ENCODE data around the gene MYO1F.
"Not testable (repeated sequence)": the region's sequence is repeated elsewhere in the genome, so short reads cannot be mapped to it uniquely, and the experiment has no call there.

The MYO1F gene

DNA sequence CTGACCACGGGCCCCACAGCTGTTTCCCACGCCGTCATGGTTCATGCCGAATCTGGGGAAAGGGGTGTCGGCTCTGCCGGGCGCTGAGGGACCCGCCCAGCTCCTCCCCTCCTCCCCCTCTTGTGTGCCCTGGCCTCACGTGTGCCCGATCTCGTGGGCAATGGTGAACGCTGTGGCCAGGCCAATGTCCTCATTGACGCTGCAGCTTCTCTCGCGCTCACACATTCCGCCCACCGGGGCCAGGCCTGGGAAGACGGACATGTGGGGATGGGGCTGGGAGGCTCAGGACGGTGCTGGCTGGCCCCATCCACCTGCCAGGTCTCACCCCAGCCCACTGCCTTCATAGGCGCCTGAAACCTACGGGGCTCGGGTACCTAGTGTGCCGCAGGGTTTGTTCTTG lies 18.9 kb upstream of the MYO1F start:
- no peak for DNase-seq

DNA sequence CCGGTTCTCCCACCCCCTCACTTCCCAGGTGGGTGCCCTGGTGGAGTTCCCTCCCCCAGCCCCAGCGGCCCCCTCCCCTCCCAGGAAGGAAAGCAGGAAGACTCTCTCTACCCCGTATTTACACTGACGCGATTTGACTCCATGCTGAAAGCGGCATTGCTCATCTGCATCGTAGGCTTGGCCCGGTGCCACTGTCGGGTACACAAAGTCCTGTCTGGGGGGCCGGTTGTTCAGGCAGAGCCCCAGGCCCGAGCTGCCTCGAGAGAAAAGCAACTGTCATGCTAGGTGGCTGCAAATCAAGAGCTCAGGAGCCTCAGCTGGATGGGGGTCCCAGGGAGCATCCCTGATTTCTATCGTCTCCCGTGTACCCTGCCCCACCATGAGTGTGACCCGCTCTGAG lies 18.4 kb upstream of the MYO1F start:
- no peak for DNase-seq

DNA sequence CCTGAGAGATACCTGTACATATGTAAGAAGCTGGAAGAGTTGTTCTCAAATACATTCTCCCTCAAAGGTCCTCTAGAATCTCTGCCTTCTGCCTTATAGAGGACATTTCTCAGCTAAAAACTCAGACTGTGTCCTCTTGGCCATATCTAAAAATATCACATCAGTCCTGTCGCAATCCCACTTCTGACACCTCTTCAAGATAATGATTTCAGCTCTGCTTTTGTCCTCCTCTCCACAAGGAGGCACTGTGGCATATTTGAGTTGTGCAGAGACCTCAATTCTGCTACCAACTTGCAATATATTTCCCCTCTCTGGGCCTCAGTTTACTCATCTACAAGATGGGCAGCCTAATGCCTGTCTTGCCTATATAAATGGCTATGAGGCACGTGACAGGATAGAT lies 16.7 kb upstream of the MYO1F start:
- no peak for DNase-seq

DNA sequence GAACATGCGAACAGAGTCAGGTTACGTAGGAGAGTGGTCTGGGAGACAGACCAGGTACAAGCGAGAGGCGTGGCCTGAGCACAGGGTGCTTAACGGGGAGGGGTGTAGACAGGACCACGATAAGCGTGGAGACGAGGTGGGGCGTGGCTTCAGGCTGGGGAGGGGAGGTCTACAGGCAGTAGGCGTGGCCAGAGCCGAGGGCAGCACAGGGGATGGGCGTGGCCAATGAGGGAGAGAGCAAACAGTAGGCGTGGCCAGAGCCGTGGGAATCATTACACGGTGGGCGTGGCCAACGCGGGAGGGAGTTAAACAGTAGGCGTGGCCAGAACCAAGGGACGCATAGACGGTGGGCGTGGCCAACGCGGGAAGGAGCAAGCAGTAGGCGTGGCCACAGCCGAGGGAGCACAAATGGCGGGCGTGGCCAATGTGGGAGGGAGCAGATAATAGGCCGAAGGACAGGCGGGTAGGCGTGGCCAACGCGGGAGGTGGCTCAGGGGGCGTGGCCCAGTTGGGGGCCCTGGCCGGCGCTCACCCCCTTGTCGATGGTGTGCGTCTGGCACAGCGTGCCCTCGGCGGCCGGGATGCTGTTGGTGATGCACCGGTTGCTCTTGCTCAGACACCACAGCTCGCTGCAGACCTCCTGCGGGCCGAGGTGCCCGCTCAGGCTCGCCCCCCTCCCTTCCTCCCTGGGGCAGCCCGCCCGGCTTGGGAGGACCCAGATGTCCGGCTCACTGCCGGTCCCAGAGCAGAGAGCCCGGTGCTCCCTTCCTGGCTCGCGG lies 15.2 kb upstream of the MYO1F start:
- no peak for DNase-seq

DNA sequence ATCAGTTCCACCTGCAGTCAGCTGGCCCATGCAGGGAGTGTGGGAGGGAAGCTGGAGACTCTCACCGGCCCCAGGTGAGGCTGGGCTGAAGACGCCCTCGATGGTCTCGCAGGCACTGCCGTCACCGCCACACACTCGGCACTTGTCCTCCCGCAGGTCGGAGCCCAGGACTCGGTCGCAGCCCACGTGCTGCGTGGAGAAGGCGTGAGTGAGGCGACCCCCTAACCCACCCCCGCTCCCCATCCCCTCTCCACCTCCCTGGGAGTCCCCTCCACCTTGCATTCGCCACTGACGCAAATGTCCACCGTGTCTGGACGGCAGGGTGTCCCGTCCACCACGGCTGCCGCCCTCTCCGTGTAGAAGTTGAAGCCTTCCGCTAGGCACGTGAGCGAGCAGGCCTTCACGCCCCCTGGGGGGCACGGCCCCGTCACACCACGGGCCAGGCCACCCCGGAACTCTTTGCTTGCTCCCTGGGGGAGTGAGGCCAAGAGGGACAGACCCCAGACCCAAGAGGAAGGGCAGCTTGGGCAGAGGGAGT lies 12.0 kb upstream of the MYO1F start:
- no peak for DNase-seq

DNA sequence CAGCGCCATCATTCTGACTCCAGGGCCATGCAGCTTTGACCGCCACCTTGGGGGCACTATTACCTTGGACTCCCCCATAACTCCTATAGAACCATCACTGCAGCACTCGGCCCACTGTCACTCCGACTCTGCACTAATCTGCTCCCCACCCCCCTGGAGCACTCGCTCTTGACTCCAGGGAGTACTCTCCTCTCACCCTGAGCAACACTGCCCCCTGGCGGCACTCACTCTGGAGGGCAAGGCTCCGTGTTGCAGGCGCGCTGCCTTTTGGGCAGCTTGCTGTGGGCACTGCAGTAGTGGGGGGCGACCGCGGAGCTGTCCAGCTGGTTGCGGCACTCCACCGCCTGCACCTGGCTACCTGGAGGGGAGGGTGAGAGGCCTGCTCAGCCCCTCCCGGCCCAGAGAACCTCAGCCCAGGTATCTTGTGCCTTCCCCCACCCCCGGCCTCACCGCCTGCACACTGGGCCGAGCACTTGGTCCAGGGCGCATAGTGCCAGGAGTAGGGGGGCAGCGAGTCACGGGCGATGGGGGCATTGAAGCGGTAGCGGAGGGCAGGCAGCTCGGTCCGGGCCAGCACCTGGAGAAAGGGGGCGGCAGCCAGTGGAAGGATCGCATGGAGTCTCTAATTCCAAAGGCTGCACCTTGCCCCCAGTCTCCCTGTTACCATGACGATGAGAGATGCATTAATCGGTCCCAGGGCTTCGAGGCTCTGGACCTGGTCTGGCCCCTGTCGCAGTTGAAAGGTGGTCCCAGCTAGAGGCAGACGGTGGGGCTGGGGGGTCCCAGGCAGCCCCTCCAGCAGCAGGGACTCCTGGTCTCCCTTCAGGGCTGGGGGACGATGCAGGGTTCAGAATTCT lies 8.9 kb upstream of the MYO1F start:
- DNase-seq, result no peak

DNA sequence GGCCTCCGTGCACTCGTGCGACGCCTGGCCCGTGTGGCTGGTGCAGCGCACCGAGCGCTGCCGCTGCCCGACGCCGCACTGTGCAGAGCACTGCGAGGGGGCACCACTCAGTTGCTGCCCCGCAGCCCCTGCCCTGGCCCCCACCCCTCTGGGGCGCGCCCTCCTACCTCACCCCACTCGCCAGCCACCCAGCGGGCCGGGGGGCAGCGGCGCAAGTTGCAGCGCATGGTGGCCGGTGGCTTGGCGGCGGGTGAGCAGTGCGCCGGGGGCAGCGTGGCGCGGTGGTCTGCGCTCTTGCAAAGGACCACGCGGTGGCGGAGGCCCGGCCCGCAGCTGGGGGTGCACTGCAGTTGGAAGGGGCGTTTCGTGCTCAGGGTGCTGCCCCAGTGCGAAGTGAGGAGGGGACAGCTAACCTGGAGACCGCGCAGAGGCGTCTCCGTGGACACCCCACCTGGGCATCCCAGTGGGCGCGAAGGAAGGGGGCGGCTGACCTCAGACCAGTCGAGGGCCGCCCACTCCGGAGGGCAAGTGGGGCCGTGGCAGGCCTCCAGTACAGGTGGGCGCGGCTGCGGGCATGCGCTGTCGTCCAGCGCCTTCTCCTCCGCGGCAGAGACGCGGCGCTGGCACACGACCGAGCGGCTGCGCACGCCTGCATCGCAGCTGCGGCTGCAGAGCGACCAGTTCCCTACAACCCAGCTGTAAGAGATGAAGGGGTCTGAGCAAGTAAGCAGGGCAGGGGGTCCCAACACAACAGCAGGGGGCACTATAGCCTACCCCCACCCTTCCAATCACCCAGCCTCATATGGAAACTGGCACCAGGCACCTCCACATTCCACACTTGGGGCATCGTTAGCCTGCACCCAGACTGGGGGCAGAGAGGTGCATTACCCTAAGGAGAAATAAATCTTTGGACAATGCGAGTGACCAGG lies 8.0 kb upstream of the MYO1F start:
- no peak for DNase-seq

DNA sequence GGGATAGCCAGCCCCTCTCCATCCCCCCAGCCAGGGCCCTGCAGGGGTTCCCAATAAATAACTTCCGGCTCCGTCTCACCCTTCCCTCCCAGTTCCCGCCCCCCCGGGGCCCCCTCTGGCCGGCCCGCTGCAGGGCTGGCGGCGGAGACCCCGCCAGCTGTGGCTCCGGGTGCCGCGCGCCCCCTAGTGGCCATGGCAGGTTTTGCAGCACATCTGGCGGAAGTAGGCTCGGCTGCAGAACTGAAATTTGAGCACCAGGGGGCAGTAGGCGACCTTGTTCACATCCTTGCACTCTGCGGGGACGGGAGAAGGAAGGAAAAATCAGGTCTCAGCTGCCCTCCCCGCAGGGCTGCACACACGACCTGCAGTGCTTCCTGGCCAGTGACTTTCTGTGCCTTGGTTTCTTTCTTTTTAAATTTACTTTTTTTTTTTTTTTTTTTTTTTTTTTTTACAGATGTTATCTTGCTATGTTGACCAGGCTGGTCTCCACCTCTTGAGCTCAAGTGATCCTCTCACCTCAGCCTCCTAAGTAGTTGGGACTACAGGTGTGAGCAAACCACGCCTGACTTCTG lies 3.6 kb upstream of the MYO1F start:
- DNase-seq, result no peak

DNA sequence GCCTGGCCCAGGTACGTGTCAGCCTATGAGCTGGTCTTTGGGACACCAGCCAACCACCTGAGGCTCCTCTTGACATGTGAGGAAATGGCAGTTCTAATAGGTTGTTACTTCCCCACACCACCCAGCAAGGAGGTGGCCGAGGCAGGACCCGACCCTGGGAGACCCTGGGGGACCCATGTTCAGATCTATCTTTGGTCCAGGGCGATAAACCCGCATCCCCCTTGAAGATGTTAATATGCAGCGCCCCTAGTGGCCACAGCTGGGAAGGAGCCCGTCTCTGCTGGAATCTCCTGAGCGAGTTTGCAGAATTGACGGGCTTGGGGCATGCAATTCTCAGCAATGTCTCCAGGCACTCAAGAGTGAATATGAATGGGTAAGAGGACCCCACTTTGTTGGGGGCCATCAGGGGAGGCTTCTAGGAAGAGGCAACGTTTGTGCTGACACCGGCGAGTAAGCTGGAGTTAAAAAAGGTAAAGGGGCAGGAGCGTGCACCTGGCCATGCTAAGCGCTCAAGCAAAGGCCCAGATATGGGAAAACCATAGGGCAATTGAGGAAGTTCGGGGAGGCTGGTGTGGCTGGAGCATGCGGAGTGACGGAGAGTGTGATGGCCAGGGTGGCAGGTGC lies 1.5 kb upstream of the MYO1F start:
- no peak for DNase-seq

DNA sequence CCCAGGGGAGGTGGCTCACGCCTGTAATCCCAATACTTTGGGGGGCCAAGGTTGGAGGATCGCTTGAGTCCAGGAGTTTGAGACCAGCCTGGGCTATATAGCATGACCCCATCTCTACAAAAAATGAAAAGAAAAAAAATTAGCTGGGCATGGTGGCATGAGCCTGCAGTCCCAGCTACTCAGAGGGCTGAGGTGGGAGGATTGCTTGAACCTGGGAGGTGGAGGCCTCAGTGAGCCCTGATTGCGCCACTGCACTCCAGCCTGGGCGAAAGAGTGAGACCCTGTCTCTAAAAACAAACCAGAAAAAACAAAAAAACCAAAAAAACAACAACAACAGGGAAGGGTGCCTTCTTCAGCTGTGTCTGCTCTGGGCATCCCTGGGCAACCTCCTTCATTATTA lies 499 bp upstream of the MYO1F start:
- no peak for DNase-seq

DNA sequence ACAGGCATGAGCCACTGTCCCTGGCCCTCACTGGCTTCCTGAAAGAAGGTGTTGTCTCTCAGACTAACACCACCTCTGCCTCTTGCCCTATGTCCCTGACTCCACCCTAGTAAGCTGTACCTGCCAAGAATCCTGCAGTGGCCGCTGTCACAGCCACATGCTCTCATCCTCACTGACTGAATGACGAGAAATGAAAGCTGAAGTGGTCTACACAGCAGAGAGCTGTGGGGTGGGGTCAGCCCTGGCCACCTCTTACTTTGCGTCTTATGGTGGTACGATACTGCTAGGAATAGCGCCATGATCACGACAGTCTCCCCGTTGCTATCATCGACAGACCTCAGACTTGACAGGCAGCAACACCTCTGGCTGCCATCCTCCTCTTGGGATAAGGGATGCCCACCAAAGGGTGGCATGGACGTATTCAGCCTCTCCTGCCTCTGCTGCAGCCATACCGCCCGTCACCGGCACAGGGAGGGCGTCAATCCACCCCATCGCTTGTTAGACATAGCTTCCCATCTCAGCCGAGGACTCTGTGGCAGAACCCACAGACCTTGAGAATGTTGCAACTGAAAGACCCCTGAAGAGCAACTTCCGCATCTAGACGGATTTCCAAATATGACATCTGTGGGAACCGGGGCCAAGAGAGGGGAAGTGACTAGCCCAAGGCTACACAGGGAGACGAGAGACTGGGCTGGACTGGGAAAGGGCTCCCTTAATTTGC lies 809 bp downstream of the MYO1F start:
- no peak for DNase-seq

DNA sequence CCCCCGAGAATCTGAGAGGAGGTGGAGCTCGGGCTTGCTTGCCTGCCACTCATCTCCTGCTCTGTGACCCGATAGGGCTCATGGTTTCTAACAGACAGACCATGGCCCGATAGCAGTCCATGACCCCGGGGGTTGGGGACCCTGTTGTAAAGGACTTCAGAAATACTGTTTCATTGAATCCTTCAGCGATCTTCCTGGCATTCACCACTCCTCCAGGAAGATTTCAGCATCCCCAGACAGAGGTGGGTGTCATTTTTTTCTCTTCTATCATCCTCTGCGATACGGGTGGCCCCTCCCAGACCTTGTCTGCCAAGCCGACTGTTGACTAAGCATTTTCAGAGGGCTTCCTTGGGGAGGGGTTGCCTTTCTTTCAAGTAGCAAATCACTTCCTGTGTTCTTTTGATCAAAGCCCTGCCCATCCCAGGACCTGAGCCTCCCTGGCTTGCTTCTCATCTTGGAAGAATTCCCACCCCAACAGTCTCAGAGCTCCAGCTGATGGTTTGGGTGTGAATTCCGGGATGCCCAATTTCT lies 1.7 kb downstream of the MYO1F start:
- no peak for DNase-seq

DNA sequence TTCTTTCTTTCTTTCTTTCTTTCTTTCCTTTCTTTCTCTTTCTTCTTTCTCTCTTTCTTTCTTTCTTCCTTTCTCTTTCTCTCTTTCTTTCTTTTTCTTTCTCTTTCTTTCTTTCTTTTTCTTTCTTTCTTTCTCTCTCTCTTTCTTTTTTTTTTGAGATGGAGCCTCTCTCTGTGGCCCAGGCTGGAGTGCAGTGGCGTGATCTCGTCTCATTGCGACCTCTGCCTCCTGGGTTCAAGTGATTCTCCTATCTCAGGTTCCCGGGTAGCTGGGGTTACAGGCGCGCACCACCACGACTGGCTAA lies 2.7 kb downstream of the MYO1F start:
- not testable (repeated sequence) for DNase-seq

DNA sequence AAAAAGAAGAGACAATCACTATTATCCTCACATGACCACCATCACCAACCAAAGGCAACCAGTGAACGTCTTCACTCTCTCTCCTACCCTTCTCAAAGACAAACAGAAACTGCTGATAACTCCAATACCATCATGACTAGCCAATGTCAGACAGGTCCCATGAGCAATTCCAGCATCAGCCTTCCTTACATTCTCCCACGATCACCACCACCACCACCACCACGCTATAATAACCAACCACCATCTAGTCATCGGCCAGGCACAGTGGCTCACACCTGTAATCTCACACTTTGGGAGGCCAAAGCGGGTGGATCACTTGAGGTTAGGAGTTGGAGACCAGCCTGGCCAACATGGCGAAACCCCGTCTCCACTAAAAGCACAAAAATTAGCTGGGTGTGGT lies 3.9 kb downstream of the MYO1F start:
- no peak for DNase-seq

DNA sequence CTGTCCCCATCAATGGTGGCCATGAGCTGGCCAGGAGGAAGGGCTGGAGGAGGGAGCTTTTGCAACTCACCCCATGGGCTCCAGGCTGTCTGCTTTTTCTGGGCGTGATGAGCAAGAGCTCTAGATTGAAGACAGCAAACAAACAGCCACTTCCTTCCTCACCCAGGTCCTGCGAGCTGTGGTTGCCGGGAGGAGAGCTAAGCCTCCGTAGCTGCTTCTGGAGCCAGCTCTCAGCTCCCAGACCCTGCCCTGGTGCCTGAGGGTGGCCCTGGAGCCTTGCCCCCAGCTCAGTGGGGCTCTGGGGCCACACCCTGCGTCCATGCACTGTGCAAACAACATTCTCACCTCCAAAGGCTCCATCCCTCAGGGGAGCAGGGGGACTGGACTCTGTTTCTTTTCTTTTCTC lies 6.2 kb downstream of the MYO1F start:
- DNase-seq, result no peak

DNA sequence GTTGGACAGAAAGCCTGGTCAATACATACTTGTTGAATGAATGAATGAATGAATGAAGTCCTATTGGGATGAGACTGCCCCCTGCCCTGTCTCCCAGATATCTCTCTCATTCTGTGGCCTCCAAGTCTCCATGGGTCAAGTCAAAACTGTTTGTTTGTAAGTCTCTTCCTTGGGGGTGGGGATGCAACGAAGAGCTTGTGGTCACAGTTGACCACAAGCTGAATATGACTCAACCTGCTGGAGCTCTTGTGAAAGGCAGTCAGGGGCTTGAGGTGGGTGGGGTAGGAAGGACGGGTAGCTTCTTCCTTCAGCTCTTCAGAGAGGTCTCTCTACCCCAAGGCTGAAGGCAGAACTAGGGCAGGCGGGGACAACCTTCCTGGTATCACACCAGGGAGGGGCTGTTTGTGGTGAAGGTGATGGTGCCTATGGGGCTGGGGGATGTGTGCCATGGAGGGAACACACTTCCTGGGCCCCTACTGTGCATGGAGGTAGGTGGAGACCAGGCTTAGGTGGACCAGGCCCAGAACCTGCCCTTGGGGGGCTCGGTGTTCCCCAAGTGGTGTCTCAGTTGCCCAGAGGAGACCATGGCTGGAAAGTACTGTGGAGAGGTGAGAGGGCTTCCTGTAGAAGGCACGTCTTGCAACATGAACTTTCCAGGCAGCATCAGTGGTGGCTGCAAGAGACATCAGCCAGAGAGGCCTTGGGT lies 8.0 kb downstream of the MYO1F start:
- DNase-seq, result no peak

DNA sequence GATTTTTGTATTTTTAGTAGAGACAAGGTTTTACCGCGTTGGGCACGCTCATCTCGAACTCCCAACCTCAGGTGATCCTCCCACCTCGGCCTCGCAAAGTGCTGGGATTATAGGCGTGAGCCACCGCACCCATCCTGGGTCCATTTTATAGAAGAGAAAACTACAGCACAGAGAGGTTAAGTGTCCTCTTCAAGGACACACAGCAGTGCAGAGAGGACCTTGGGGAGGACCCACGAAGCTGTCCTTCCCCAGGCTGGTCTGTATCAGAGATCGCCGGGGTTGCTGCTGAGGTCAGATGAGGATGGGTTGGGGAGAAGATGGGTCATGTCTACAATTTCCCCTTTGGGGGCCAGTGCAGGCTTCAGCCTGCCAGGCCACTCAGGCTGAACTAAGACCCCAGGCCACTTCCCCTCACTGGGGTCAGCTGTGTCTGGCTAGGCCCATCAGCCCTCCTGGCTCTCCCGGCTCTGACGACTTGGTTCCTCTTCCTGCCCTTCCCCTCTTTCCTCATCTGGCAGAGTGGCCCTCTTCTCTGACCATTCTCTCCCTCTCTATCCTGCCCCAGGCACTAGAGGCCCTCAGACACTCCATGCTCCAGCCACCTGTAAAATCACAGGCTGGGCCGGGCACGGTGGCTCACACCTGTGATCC lies 9.6 kb downstream of the MYO1F start:
- DNase-seq, result no peak

DNA sequence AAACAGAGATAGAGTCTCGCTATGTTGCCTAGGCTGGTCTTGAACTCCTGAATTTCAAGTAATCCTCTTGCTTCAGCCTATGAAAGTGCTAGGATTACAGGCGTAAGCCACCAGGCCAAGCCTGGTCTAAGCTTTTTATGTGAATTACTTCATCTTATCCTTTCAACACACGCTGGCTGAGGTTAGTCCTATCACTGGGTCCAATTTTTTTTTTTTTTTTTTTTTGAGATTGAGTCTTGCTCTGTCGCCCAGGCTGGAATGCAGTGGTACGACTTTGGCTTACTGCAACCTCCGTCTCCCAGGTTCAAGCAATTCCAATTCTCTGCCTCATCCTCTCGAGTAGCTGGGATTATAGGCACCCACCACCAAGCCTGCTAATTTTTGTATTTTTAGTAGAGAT lies 10.4 kb downstream of the MYO1F start:
- no peak for DNase-seq

DNA sequence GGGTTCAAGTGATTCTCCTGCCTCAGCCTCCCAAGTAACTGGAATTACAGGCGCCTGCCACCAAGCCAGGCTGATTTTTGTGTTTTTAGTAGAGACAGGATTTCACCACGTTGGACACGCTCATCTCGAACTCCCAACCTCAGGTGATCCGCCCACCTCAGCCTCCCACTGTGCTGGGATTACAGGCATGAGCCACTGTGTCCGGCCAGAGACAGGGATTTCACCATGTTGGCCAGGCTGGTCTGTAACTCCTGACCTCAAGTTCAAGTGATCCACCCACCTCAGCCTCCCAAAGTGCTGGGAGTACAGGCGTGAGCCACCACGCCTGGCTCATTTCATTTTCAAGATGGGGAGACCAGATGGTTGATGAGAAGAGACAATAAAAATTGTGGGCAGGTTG lies 12.4 kb downstream of the MYO1F start:
- DNase-seq, result not testable (repeated sequence)

DNA sequence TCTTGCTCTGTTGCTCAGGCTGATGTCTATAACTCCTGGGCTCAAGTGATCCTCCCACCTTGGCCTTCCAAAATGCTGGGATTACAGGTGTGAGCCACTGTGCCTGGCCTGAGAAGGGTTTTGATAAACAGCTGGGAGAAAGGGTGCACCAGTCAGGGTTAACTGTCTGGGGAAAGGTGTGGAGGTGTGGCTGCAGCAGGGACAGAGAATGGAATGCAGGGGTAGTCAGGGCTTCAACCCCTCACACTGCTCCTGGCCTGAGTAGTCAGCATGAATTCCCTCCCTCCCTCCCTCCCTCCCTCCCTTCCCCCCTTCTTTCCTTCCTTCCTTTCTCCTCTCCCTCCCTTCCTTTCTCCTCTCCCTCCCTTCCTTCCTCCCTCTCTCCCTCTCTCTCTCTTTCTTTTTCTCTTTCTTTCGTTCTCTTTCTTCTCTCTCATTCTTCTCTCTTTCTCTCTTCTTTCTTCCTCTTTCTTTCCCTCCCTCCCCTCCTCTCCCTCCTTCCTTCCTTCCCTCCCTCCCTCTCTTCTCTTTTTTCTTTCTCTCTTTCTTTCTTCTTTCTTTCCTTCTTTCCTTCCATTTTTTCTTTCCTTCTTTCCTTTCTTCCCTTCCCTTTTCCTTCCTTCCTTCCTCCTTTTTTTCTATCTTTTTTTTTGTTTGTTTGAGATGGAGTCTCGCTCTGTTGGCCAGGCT lies 16.0 kb downstream of the MYO1F start:
- no peak for DNase-seq

Measured in NCI-H187 treated with DMSO at 0.1 percent for 48 hours (cell line).